Vagina (tissue), 2 donors: ENCODE results near the gene REG3G.

ENCODE experiments used
- POLR2A ChIP-seq, 2 donors: fragments of 450-650 bp; IDR thresholded peaks; one replicate each; pipeline ENCODE4 v1.6.1; 2017; ENCODE audit warnings: antibody characterized with exemption in 2 of 2, mild to moderate bottlenecking in 2 of 2, moderate library complexity in 2 of 2
- POLR2AphosphoS5 ChIP-seq, 2 donors: sonication (generic); formaldehyde crosslinking; IDR thresholded peaks; one replicate each; pipeline ENCODE4 v1.9.0; 2017; ENCODE audit warnings: antibody characterized with exemption in 2 of 2, mild to moderate bottlenecking in 2 of 2, low read depth in 1 of 2; ENCODE audit not compliant: insufficient read depth in 1 of 2
- TF ChIP-seq, protein P1 (sequence below), 3 experiments: fragments of 450-650 bp in 2 of 3; fragments of 200-600 bp in 1 of 3; sonication (generic) in 1 of 3; IDR thresholded peaks; one replicate each; pipeline ENCODE4 v1.5.1; 2017 to 2019; ENCODE audit warnings: antibody characterized with exemption in 3 of 3, mild to moderate bottlenecking in 2 of 3, moderate library complexity in 2 of 3

DNA sequence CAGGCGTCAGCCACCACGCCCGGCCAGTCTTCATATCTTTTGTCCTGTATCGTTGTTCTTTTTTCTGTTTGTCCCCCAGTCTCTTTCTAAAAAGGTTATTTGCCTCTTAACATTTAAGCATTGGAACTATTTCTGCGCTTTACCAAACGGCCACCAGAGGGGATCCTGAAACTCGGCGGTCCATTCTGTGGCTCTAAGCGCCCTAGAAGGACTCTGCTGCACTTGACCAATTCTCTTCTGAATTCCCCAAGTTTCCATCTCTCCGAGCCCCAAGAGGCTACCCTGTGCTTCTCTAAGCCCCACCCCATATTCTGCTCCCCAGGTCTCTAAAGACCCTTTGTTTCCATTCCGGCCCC, 33.1 kb upstream of the REG3G start:
- TF ChIP-seq POLR2A (IDR thresholded peaks at IDR 0.05) (no peak), POLR2AphosphoS5 (IDR thresholded peaks at IDR 0.05; ENCODE audit: insufficient read depth in 1 of 2, low read depth in 1 of 2) (no peak)
- TF ChIP-seq, protein P1, sequence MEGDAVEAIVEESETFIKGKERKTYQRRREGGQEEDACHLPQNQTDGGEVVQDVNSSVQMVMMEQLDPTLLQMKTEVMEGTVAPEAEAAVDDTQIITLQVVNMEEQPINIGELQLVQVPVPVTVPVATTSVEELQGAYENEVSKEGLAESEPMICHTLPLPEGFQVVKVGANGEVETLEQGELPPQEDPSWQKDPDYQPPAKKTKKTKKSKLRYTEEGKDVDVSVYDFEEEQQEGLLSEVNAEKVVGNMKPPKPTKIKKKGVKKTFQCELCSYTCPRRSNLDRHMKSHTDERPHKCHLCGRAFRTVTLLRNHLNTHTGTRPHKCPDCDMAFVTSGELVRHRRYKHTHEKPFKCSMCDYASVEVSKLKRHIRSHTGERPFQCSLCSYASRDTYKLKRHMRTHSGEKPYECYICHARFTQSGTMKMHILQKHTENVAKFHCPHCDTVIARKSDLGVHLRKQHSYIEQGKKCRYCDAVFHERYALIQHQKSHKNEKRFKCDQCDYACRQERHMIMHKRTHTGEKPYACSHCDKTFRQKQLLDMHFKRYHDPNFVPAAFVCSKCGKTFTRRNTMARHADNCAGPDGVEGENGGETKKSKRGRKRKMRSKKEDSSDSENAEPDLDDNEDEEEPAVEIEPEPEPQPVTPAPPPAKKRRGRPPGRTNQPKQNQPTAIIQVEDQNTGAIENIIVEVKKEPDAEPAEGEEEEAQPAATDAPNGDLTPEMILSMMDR (IDR thresholded peaks at IDR 0.05): no peak
